ENCODE measurements around the gene SNRPA. TPM values are rescaled to one million over a fixed set of nuclear protein-coding genes. Genes with fewer than 3 reads are reported as not detected.

Gene SNRPA
- total and polyA plus RNA-seq, 2 of the 4 experiments (the other 2 are of a cell fraction), result 30.3 to 81.3 TPM

GRCh38 chr19:40704491-40705361, 46.3 kb upstream of the SNRPA start (continued):
- no peak for TF ChIP-seq RCOR1 (IDR thresholded peaks at IDR 0.05; ENCODE audit: insufficient replicate concordance, low read length)

- ChIA-PET CTCF (no interaction called here), POLR2A (ENCODE audit: unreplicated experiment) (no interaction called here)
- H3K4me3 ChIP-seq (ENCODE audit: insufficient read depth, low read depth, low read length), result no peak overlapping the region
- H2BK5ac ChIP-seq (ENCODE audit: low read depth, low read length, poor library complexity, severe bottlenecking), result no peak overlapping the region
- H2AFZ ChIP-seq (replicated peaks; ENCODE audit: low read length, poor library complexity), result no peak overlapping the region
- no peaks in the 10 kb centered on the region for H4K20me1 ChIP-seq (ENCODE audit: insufficient read depth, low read length)
- DNase-seq (no peak), ATAC-seq (ENCODE audit: low read depth) (no peak)
- 0 out of 4 replicates have a peak, but pooled peaks cover 0 to 9% of the 10 kb centered on the region in 2 experiments for H3K79me1 ChIP-seq (ENCODE audit: low read depth in 1 of 2, low read length in 2 of 2)
- no peak overlapping the region for H4K5ac ChIP-seq (ENCODE audit: low read depth, low read length)
- H2AK5ac ChIP-seq (ENCODE audit: low read depth, low read length), result no peak overlapping the region
- no peak overlapping the region for H4K8ac ChIP-seq (ENCODE audit: low read depth in 2 of 2, low read length in 2 of 2)
- intact Hi-C loops (cut with micrococcal nuclease), result no loop called here
- in situ Hi-C loops (cut with MboI; ENCODE audit: low sequenced_read_pairs), result no loop called here
- WGBS, 2 experiments (ENCODE audit: extremely low coverage in 2 of 2, insufficient read length in 1 of 2), result no CpG with 5 or more reads among the region's 9 CpGs
- H3K27me3 ChIP-seq (ENCODE audit: control insufficient read depth, insufficient read depth, low read length), result no peaks in the 10 kb centered on the region
- H4K91ac ChIP-seq (ENCODE audit: insufficient read depth, low read depth, low read length), result no peak overlapping the region
- dilution Hi-C loops (cut with HindIII; ENCODE audit: low sequenced_read_pairs, unreplicated experiment), result no loop called here
- no peak overlapping the region for H3K4ac ChIP-seq (ENCODE audit: low read depth, low read length)
- H3K27ac ChIP-seq (ENCODE audit: insufficient read depth, low read length), result no peak overlapping the region
- no peaks in the 10 kb centered on the region for H3K9me3 ChIP-seq (ENCODE audit: control insufficient read depth, insufficient read depth, low read length)
- H2AK9ac ChIP-seq (replicated peaks; ENCODE audit: low read depth, low read length, poor library complexity), result no peak overlapping the region
- H3K9ac ChIP-seq (ENCODE audit: low read depth, low read length), result no peak overlapping the region
- no peak overlapping the region for H3K14ac ChIP-seq (replicated peaks; ENCODE audit: low read depth, low read length)
- BruUV-seq (replicated peaks), result no TSS peak
- no peak overlapping the region for H2BK120ac ChIP-seq (ENCODE audit: low read depth, low read length)
- no peak overlapping the region for H3K23ac ChIP-seq (ENCODE audit: low read depth, low read length)
- H2BK15ac ChIP-seq (ENCODE audit: low read depth, low read length), result no peak overlapping the region
- H3K18ac ChIP-seq (ENCODE audit: low read depth, low read length), result no peak overlapping the region
- H3K4me2 ChIP-seq (ENCODE audit: low read depth, low read length), result no peak overlapping the region
- H3K56ac ChIP-seq (ENCODE audit: extremely low read depth, insufficient read depth, low read length), result no peak overlapping the region
- H2BK20ac ChIP-seq (ENCODE audit: low read depth, low read length), result no peak overlapping the region
- no peaks in the 10 kb centered on the region for H3K4me1 ChIP-seq (ENCODE audit: control insufficient read depth, insufficient read depth, low read length)
- peaks cover 62% of the 10 kb centered on the region for H3K36me3 ChIP-seq (ENCODE audit: control insufficient read depth, insufficient read depth, low read length)
- no peaks in the 10 kb centered on the region; the same call in 1 of the 2 replicates for H3K9me1 ChIP-seq (ENCODE audit: insufficient read depth, low read length)
- no peak for TF ChIP-seq MAFK (IDR thresholded peaks at IDR 0.05; ENCODE audit: low read depth, low read length)
- TF ChIP-seq FOS (IDR thresholded peaks at IDR 0.05; ENCODE audit: low read depth, low read length), result no peak
- TF ChIP-seq SMC3 (IDR thresholded peaks at IDR 0.05; ENCODE audit: low read depth, low read length), result no peak
- no peak for TF ChIP-seq BHLHE40 (IDR thresholded peaks at IDR 0.05; ENCODE audit: low read depth, low read length)
- no peak for TF ChIP-seq NFE2L2 (IDR thresholded peaks at IDR 0.05; ENCODE audit: low read depth, low read length)
- TF ChIP-seq MXI1 (IDR thresholded peaks at IDR 0.05; ENCODE audit: borderline replicate concordance, low read depth, low read length), result no peak
- TF ChIP-seq USF2 (IDR thresholded peaks at IDR 0.05; ENCODE audit: low read depth, low read length), result no peak
- TF ChIP-seq MAZ (IDR thresholded peaks at IDR 0.05; ENCODE audit: borderline replicate concordance, low read depth, low read length), result no peak
- no peak for TF ChIP-seq CTCF (conservative IDR thresholded peaks at IDR 0.05; ENCODE audit: low read depth, low read length)
- TF ChIP-seq RFX5 (IDR thresholded peaks at IDR 0.05; ENCODE audit: low read depth, low read length), result no peak
- no peak for TF ChIP-seq CHD1 (IDR thresholded peaks at IDR 0.05; ENCODE audit: low read depth, low read length)
- no peak for TF ChIP-seq POLR2A (IDR thresholded peaks at IDR 0.05; ENCODE audit: low read depth, low read length)
- no peak for TF ChIP-seq ELK1 (IDR thresholded peaks at IDR 0.05; ENCODE audit: borderline replicate concordance, low read depth, low read length)
Observed at GRCh38 chr19:40705362-40705651, 45.7 kb upstream of the SNRPA start.
